ENCODE data around the gene LMBR1L. TPM values are rescaled to one million over a fixed set of nuclear protein-coding genes. Genes with fewer than 3 reads are reported as not detected.

Gene LMBR1L
- total and polyA plus RNA-seq, 2 of the 13 experiments (the other 11 are each of a cell fraction or from before 2014, with no cell fraction given), result 12.2 to 65.9 TPM

GRCh38 chr12:49108958-49109404 lies 1.7 kb downstream of the LMBR1L start (continued):
- TF ChIP-seq ZNF10 (CRISPR knock-in tag; IDR thresholded peaks at IDR 0.05; ENCODE audit: borderline replicate concordance, low read depth) (no peak), ZNF350 (CRISPR knock-in tag; IDR thresholded peaks at IDR 0.05; ENCODE audit: borderline replicate concordance, low read depth) (0 out of 2 replicates have a peak, but pooled peaks have one; percentile 7), NR2F6 (IDR thresholded peaks at IDR 0.05) (peak; percentile 64), NR2F6 (CRISPR knock-in tag; IDR thresholded peaks at IDR 0.05) (peak; percentile 73), SP5 (CRISPR knock-in tag; IDR thresholded peaks at IDR 0.05; ENCODE audit: borderline replicate concordance, low read depth) (peak; percentile 46; the same call in 1 of the 2 replicates), RARA (CRISPR knock-in tag; IDR thresholded peaks at IDR 0.05) (peak; percentile 46; the same call in 1 of the 2 replicates), ZXDC (CRISPR knock-in tag; IDR thresholded peaks at IDR 0.05) (no peak), ZSCAN9 (CRISPR knock-in tag; IDR thresholded peaks at IDR 0.05; ENCODE audit: borderline replicate concordance) (no peak), ATF4 (CRISPR knock-in tag; IDR thresholded peaks at IDR 0.05) (no peak), ZNF274 (CRISPR knock-in tag; IDR thresholded peaks at IDR 0.05) (0 out of 2 replicates have a peak, but pooled peaks have one; percentile 14), HDAC1 (CRISPR knock-in tag; IDR thresholded peaks at IDR 0.05) (peak; percentile 59), NR2F1 (CRISPR knock-in tag; IDR thresholded peaks at IDR 0.05) (peak in 1 of 2 experiments; percentile 65; a peak in 2 of 4 replicates), GATAD2A (CRISPR knock-in tag; IDR thresholded peaks at IDR 0.05) (peak; percentile 50), ZBTB7A (CRISPR knock-in tag; IDR thresholded peaks at IDR 0.05) (0 out of 2 replicates have a peak, but pooled peaks have one; percentile 14)
